T-helper 2 cell (primary cell): ENCODE data around the gene NCKAP5L.
"Not testable (repeated sequence)": the region's sequence is repeated elsewhere in the genome, so short reads cannot be mapped to it uniquely, and the experiment has no call there.

Source experiments
- DNase-seq, 5 experiments: peaks; one replicate each; pipeline versions ENCODE4 v3.0.0 to v3.0.0-alpha.2; 2012 to 2022
- total RNA-seq, 2 donors: gene quantifications; one replicate each; lab custom pipeline; 2026; lab: John Stamatoyannopoulos, UW

Gene NCKAP5L, protein sequence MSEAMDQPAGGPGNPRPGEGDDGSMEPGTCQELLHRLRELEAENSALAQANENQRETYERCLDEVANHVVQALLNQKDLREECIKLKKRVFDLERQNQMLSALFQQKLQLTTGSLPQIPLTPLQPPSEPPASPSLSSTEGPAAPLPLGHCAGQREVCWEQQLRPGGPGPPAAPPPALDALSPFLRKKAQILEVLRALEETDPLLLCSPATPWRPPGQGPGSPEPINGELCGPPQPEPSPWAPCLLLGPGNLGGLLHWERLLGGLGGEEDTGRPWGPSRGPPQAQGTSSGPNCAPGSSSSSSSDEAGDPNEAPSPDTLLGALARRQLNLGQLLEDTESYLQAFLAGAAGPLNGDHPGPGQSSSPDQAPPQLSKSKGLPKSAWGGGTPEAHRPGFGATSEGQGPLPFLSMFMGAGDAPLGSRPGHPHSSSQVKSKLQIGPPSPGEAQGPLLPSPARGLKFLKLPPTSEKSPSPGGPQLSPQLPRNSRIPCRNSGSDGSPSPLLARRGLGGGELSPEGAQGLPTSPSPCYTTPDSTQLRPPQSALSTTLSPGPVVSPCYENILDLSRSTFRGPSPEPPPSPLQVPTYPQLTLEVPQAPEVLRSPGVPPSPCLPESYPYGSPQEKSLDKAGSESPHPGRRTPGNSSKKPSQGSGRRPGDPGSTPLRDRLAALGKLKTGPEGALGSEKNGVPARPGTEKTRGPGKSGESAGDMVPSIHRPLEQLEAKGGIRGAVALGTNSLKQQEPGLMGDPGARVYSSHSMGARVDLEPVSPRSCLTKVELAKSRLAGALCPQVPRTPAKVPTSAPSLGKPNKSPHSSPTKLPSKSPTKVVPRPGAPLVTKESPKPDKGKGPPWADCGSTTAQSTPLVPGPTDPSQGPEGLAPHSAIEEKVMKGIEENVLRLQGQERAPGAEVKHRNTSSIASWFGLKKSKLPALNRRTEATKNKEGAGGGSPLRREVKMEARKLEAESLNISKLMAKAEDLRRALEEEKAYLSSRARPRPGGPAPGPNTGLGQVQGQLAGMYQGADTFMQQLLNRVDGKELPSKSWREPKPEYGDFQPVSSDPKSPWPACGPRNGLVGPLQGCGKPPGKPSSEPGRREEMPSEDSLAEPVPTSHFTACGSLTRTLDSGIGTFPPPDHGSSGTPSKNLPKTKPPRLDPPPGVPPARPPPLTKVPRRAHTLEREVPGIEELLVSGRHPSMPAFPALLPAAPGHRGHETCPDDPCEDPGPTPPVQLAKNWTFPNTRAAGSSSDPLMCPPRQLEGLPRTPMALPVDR (N-terminal part only)
- 17.6 to 27.4 reads per million in 2 donors for total RNA-seq

DNA sequence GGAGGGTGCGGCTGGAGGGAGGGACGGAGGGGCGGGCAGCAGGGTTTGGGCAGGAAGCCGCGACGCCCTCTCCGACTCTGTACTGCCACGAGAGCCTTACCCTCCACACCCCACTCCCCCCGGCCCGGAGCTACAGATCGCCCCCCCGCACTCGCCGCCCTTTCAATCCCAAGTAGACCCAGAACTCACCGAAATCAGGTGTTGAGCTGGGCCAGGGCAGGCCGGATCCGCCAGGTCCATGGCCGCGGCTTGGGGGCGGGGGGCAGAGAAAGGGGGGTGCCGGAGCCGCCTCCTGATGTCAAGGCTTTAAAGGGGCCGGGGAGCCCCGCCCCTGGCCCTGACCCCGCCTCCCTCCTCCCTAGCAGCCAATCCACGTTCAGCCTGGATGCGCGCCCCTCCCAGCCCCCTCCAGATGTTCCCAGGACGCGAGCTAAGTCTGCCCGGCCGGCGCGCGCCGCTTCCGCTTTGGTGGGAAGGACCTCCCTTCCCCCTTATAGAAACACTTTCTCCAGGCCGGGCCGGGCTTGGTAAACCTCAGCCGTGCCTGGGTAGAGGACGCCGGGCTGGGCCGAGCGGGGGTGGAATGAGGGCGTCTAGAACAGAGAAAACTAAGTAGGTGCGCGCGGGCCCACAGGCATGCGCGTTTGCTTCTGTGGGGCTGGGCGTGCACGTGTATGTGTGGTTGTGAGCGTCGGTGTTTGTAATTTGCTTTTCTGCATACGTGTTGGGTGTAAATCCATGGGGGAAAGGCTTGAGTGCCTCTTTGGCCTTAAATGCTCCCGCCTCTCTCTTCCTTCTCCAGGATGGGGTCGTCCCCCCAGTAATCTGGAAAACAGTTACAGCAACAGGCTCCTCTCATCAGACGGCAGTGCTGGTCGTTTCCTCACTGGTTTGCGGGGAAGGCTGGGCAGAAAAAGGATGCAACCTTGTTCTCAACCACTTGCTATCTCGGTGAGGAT lies at the start of gene NCKAP5L:
NCKAP5L (minus strand) TSS at position 281 of the 959 bp plus-strand sequence. CDS start 24,369 bp downstream, outside the sequence.
- DNase-seq = peak; percentile 88 to 92 (median 91)

- DNase-seq = no peak
Measured at GRCh38 chr12:49877066-49877465, 48.9 kb upstream of the NCKAP5L start.

GRCh38 chr12:49876070-49876469 lies 47.9 kb upstream of the NCKAP5L start:
- no peak for DNase-seq

- no peak for DNase-seq
Measured at GRCh38 chr12:49875115-49875720, 47.0 kb upstream of the NCKAP5L start.

- DNase-seq = no peak
Measured at GRCh38 chr12:49874142-49874897, 46.1 kb upstream of the NCKAP5L start.

DNA sequence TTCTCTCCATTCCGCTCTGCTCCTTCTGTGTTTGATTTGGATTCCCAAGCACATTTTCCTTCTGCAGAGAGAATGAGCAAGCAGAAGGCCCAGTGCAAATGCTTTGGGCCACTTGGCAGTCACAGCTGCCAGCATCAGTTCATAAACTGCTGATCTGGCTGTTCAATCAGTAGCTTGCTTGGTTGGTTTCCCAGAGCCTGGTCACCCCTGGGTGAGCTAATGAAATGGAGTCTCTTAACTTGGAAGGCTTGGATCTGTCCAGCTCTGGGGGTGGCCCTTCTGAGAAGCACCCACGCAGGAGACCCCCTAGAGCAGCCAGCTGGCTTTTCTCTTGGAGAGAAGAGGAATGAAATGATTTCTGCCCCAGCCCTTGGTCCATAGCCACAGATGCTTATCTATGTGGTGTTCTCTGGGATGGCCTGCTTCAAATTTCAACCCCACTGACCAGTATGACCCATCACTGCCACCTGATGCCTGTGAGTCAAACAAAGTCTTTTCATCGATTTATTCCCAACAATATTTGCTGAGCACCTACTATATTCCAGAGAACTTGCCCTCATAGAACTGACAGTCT lies 45.2 kb upstream of the NCKAP5L start:
- no peak for DNase-seq

- DNase-seq = no peak
Measured at GRCh38 chr12:49872781-49873181, 44.6 kb upstream of the NCKAP5L start.

DNA sequence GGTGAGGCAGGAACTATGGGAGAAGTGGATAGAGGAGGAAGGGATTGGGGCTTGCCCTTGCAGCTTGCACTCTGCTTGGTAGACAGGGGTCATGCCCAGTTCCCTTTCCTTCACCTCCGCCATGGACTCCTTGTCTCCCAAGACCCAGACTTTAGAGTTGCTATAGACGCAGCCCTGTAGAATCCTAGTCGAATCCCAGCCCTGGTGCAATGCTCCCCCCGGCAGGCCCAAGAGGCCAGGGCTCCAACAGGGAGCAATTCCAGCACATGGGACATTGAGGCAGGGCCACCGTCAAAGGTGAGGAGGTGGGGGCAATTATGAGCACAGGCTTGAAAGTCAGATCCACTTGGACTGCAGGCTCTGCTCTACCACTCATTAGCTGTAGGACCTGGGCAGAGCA lies 44.2 kb upstream of the NCKAP5L start:
- DNase-seq = no peak

GRCh38 chr12:49871811-49872251 lies 43.6 kb upstream of the NCKAP5L start:
- DNase-seq = not testable (repeated sequence)

GRCh38 chr12:49871263-49871561 lies 43.0 kb upstream of the NCKAP5L start:
- DNase-seq = no peak

DNA sequence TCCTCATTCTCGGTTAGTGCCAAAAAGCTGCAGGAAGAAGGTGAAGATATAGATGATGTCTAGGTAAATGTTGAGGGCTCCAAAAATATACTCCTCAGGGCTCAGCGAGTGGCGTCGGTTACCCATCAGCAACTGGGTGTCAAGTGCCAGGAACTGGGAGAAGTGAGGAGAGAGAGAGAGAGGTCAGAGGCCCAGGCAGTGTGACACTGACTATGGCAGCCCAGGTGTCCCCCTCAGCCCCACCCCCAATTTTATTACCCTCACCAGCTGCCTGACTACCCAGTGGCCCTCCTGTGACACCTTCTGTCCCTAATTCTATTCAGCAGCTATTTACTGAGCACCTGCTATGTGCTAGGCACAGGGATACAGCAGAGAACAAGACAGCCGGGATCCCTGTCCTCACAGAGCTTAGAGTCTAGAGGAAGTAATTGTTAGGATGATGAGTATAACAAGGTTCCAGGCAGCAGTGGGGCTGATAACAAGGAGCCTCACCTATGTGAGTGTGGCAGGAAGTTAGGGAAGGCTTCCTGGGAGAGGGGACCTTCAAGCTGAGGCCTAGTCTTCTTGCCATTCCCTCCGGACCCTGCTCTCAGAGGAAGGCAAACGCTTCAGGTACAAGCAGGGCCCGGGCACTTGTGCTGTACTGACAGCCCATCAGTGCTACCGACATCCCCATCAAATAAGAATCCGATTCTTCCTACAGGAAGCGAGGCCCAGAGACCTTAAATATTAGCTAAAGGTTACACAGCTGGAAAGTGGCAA lies 42.5 kb upstream of the NCKAP5L start:
- no peak for DNase-seq

DNA sequence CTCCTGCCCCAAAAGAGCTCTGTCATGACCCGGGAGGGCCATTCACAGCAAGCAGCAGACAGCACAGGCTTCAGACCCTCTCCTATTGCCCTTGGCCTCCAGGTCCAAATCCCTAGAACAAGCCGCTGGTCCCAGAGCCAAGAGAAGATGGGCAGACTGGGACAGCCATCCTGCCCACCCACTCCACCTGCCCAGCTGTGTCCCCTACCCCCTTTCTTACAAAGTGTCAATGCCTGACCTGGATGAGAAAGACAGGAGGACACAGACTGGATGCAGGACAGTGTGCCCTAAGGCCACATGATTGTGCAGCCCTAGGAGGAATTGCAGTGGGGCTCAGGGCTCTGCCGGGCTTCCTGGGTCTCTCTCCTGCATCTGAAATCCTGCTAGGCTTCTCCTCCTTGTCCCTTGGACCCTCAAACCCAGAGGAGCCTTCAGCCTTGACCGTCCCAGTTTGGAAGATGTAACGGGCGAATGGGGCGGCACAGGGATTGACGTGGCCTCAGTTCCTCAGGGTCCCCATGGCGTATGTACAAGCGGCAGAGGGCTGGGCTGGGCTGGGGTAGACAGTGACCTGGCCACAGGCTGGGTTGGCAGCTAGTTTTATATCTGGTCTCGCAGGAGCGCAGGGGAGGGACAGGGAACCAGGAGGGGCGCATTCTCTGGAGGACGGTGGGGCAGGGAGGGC lies 41.7 kb upstream of the NCKAP5L start:
- no peak for DNase-seq

DNA sequence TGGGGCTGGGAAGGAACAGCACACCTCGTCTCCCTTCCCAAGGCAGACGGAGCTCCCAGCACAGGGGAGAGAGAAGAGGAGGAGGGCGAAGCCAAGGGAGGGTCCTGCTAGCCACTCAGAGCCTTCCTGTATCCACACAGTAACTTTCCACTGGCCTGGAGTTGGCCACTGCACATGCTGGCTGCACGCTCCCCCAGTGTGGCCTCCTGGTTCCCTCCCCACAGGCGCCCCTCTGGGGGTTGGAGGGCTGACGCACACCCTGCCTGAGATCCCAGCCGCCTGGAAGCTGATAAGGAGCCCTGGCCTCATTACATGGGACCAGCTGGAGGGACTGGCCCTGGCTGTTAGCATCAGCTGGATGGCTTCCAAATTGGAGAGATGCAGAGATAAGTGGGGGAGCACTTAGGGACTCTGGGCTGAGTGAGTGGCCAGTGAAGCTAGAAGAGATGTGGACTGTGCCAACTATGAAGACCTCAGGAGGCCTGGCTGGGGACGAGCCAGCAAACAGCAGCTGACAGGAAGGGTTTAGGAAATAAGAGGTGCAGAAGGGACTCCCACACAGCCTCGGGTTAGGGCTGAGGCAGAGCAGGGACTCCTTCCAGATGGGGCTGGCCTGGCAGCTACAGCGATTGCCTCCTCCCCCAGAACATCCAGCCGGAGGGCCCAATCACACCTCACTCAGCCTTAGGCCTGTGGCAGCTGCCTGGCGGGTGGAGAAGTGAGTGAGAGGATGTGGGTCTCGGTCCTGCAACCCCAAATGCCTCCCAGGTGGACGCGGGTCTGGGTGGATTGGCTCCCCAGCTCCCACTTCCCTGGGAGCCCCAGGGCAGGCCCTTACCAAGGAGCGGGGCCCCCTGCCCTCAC lies 41.0 kb upstream of the NCKAP5L start:
- no peak for DNase-seq

- DNase-seq = no peak
Measured at GRCh38 chr12:49868449-49868848, 40.2 kb upstream of the NCKAP5L start.

DNA sequence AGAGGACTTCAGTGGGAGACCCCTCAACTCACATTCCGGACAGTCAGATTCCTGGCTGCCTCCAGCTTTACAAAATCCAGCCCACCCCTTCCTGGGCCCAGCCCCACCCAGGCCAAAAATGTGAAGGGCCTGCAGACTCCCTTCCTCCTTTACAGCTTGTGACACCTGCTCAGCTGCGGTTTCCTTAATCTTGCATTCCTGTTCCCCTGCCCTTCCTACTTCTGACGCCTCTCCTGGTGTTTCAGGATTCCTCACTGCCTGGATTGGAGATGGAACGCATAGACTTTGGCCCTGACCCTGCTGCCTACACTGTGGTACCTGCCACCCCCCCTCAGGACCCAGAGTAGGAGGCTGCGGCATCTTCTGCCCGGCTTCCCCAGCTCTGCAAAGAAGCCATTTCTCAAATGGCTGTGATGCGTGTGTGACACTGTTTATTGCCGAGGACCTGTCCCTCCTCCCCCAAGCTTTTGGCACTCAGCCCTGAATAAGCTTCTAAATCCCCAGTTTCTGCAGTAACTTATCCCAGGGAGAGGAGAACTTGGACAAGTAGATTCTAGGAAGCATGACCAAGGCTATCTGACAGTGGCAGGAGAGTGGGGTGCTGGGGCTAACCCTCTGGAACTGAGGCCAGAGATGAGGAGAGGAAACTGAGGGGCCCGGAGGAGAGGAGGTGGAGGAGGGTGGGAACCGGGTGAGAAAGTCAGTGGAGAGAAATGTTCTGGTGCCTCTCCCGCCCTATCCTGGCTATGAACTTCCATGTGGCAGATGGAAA lies 39.5 kb upstream of the NCKAP5L start:
- DNase-seq = no peak

- peak; percentile 38 to 63 (median 55) for DNase-seq
Measured at GRCh38 chr12:49866859-49867569, 38.8 kb upstream of the NCKAP5L start.
